NCI-H128 (cell line): ENCODE results near the gene CALHM2.
"Not testable (repeated sequence)": the region's sequence is repeated elsewhere in the genome, so short reads cannot be mapped to it uniquely, and the experiment has no call there.

ENCODE experiments used
- DNase-seq: peaks from one replicate; lab custom pipeline; 2025; ENCODE audit not compliant: unreplicated experiment; lab: John Stamatoyannopoulos, UW

CALHM2 gene

GRCh38 chr10:103419101-103419500 lies 33.1 kb downstream of the CALHM2 start:
- DNase-seq: no peak

DNA sequence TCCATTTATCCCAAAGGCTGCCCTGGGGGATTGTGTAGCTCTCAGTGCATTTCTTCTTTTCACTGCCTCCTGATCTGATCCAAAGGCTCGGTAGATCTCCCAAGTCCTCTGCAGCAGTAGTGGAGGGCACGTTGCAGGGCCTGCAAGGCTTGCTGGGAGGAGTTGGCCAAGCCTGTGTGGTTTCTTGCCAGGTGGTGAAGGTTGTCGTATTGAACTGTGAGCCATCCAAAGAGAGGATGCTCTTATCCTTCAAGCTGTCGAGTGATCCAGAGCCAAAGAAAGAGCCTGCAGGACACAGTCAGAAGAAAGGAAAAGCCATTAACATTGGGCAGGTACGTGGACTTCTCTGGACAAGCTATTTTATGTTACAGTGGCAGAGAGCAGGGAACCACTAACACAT lies 34.6 kb downstream of the CALHM2 start:
- DNase-seq: no peak

DNA sequence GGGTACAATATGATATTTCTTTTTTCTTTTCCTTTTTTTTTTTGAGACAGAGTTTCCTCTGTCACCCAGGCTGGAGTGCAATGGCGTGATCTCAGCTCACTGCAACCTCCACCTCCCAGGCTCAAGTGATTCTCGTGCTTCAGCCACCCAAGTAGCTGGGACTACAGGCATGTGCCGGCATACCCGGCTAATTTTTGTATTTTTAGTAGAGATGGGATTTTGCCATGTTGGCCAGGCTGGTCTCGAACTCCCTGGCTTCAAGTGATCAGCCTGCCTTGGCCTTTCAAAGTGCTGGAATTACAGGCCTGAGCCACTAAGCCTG lies 35.1 kb downstream of the CALHM2 start:
- DNase-seq: not testable (repeated sequence)

- DNase-seq: no peak
Observed at GRCh38 chr10:103416436-103417147, 35.6 kb downstream of the CALHM2 start.

DNA sequence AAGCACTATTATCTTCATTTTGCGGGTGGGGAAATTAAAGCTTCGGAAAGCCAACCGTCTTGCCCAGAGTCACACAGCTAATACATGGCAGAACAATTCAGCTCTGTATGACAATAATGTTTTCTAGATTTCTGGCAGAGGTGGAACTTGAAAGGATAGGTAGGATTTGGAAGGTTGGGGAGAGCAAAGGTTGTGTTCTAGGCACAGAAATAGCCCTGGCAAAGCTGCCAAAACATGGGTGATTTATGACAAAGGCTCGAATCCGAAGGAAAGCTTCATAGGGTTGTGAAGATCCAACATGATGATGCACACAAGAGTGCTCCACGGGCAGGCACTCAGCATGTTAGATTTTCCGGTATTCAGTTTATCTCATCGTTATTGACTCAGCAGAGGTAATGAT lies 36.6 kb downstream of the CALHM2 start:
- no peak for DNase-seq

GRCh38 chr10:103413564-103413963 lies 38.6 kb downstream of the CALHM2 start:
- no peak for DNase-seq

DNA sequence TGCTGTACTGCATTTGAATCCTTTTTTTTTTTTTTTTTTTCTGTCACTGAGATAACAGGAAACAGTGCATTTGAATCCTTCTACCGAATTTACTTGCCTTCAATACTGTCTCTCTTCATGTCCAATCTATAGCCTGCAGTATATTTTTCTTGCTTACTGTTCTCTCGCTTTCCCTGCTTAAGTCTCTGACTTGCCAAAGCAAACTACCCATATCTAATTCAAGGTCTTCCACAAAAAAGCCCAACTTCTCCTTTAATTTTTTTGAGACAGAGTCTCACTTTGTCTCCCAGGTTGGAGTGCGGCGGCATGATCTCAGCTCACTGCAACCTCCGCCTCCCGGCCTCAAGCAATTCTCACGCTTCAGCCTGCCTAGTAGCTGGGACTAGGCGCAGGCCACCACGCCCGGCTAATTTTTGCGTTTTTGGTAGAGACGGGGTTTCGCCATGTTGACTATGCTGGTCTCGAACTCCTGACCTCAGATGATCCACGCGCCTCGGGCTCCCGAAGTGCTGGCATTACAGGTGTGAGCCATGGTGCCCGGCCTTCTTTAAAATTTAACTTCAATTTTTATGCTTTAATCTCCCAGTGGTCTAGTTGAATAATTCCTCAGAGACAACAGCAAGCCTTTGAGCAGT lies 54.9 kb downstream of the CALHM2 start:
- DNase-seq: no peak

DNA sequence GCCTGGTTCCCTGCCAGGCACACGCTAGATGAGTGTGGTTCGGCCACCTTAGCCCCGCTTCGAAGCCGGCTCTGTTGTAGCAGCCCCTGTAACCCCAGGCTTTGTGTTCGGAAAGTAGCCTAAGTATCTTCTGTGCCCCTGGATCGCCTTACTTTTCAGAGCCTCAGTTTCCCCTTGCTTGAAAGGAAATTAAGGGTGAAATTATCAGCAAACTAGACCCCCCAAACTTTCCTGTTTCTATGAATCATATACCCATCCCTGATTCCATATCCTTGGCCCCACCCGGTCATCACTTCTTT lies 55.4 kb downstream of the CALHM2 start:
- DNase-seq: no peak
